GM23248 (cell line): ENCODE data around the gene KANSL2.

ENCODE experiments used
- EZH2 ChIP-seq: fragments of 200-600 bp; sonication (generic); IDR thresholded peaks from 2 replicates; pipeline ENCODE4 v1.6.1; 2018; ENCODE audit warnings: antibody characterized with exemption, mild to moderate bottlenecking; ENCODE audit not compliant: insufficient read depth, poor library complexity, severe bottlenecking
- EZH2phosphoT487 ChIP-seq: fragments of 200-600 bp; sonication (generic); IDR thresholded peaks from 2 replicates; pipeline ENCODE4 v1.6.1; 2018; ENCODE audit warnings: antibody characterized with exemption, moderate library complexity, mild to moderate bottlenecking, low read depth; ENCODE audit not compliant: insufficient read depth

DNA sequence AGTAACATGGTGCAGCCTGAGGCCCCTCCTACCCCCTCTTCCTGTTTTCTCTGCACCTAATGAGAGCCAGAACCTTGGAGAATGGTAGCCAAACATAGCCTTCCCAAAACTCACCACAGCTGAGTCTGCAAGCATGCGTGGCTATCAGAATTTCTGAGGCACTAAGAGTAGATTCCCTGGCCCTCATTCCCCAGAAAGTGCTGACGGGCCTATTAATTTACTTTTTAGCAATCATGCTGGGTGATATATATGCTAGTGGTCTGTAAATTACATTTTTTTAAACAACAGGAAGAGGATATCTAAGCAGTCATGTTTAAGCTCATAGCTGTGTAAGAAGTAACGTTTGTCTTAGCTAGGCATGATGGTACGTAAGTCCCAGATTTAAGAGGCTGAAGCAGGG, 30.4 kb downstream of the KANSL2 start:
- no peak for TF ChIP-seq EZH2
- no peak for TF ChIP-seq EZH2phosphoT487
